Stimulated activated CD4-positive, alpha-beta T cell treated with anti-CD3 and anti-CD28 coated beads, Interleukin-2, amount 100 ng/mL, for 48 hours (primary cell): ENCODE data around the gene FDX1.
"Not testable (repeated sequence)": the region's sequence is repeated elsewhere in the genome, so short reads cannot be mapped to it uniquely, and the experiment has no call there.

Experiments used
- DNase-seq, 2 donors: peaks; one replicate each; pipeline ENCODE4 v3.0.0-alpha.2; 2020

The FDX1 gene, protein sequence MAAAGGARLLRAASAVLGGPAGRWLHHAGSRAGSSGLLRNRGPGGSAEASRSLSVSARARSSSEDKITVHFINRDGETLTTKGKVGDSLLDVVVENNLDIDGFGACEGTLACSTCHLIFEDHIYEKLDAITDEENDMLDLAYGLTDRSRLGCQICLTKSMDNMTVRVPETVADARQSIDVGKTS

GRCh38 chr11:110429731-110430266 is at the start of gene FDX1:
Gene FDX1 (plus strand): TSS chr11:110429948. CDS start chr11:110430121, 173 bp downstream.
- DNase-seq, result peak; percentile 73 to 79

GRCh38 chr11:110380836-110381622 is 48.7 kb upstream of the FDX1 start:
- no peak for DNase-seq

DNA sequence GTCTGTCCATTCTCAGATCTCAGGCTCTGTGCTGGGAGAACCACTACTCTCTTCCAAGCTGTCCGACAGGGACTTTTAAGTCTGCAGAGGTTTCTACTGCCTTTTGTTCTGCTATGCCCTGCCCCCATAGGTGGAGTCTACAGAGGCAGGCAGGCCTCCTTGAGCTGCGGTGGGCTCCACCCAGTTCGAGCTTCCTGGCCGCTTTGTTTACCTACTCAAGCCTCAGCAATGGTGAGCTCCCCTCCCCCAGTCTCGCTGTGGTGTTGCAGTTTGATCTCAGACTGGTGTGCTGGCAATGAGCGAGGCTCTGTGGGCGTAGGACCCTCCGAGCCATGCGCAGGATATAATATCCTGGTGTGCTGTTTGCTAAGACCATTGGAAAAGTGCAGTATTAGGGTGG is 41.5 kb upstream of the FDX1 start:
- not testable (repeated sequence) for DNase-seq

DNA sequence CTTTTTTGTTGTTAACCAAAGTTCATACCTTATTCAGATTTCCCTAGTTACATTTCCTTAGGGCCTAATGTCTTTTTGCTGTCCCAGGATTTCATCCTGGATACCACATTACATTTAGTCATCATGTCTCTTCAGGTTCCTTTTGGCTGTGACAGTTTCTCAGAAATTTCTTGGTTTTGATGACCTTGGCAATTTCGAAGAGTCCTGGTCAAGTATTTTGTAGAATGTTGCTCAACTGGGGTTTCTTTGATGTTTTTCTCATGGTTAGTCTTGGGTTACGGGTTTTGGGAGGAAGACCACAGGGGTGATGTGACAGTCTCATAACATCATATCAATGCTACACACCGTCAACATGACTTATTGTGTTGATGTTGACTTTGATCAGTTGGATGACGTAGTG is 39.8 kb upstream of the FDX1 start:
- DNase-seq, result no peak

- no peak for DNase-seq
Observed at GRCh38 chr11:110392056-110392455, 37.7 kb upstream of the FDX1 start.

- DNase-seq, result not testable (repeated sequence)
Observed at GRCh38 chr11:110397668-110398286, 32.0 kb upstream of the FDX1 start.

DNA sequence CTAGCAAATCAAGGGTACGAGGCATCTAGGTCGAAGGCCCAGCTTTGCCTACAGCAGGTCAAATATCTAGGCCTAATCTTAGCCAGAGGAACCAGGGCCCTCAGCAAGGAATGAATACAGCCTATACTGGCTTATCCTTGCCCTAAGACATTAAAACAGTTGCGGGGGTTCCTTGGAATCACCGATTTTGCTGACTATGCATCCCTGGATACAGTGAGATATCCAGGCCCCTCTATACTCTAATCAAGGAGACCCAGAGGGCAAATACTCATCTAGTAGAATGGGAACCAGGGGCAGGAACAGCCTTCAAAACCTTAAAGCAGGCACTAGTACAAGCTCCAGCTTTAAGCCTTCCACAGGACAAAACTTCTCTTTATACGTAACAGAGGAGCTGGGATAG is 26.2 kb upstream of the FDX1 start:
- DNase-seq, result not testable (repeated sequence)

DNA sequence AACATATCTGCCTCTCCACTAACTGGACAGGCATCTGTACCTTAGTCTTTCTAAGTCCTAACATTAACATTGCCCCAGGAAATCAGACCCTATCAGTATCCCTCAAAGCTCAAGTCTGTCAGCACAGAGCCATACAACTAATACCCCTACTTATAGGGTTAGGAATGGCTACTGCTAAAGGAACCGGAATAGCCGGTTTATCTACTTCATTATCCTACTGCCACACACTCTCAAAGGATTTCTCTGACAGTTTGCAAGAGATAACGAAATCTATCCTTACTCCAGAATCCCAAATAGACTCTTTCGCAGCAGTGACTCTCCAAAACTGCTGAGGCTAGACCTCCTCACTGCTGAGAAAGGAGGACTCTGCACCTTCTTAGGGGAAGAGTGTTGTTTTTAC is 24.1 kb upstream of the FDX1 start:
- not testable (repeated sequence) for DNase-seq

GRCh38 chr11:110407315-110407714 is 22.4 kb upstream of the FDX1 start:
- no peak for DNase-seq

DNA sequence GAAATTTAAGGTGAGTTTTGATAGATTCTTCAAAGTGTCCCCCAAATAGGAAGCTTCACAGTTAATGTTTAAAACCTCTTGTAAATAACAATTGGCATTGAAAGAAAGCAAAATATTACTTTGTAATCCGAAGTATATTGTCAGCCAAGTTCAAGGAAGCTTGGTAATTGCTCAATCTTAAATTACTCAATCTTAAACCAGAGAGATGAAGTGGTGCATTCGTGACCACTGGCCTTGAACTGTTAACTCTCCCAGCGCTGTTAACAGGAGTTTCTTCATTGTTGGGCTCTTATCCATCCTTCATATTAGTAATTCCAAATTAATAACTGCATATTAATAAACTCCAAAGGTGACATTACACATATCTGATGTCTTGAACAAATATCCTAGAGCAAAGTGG is 20.6 kb upstream of the FDX1 start:
- DNase-seq, result no peak

DNA sequence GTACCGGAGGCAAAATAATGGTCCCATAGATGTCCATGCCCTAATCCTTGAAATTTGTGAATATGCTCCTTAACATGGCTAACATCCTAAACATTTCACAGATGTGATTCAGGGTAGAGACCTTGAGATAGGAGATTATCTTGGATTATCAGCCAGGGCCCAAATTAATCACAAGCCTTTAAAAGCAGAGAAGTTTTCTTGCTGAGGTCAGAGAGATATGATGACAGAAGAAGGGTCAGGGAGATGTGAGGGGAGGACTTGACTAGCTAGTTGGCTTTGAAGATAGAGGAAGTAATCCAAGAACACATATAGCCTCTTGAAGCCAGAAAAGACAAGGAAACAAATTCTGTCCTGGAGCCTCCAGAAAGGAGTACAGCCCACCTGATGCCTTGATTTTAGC is 19.1 kb upstream of the FDX1 start:
- DNase-seq, result no peak

GRCh38 chr11:110415081-110415480 is 14.7 kb upstream of the FDX1 start:
- DNase-seq, result no peak

- DNase-seq, result not testable (repeated sequence)
Observed at GRCh38 chr11:110421658-110422057, 8.1 kb upstream of the FDX1 start.

GRCh38 chr11:110422306-110422905 is 7.3 kb upstream of the FDX1 start:
- DNase-seq, result no peak

- DNase-seq, result no peak
Observed at GRCh38 chr11:110424775-110425444, 4.8 kb upstream of the FDX1 start.

DNA sequence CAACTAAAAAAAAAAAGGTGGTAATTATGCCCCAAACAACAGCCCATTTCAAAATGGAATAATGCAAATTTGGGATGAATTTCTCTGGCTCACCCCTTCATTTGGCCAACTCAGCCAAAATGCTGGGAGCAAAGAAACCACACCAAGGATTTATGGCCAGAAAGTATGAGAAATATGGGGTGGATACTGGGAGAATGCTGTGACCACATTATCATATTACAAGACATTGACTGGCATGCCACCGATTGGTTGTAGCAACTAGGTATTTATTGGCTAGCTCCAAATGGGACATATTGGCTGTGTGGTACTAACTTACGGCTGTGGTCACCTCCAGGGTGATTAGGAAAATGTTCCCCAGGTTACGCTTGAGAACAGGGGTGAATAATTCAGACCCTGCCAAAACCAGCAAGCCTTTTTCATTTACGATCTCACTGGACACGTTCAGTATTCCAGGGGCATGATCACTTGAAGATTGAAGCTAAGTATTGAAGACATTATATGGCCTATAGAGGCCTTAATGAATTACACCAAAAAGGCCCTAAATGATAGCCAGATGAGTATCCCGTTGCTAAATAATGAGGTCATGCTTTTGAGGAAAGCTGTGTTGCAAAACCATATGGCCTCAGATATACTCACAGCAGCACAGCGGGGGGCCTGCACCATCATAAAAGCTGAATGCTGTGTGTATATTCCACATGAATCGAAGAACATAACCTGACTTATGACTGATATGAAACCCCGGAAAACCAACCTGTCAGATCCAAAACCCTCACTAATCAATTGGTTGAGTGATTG is 3.8 kb upstream of the FDX1 start:
- no peak for DNase-seq

- no peak for DNase-seq
Observed at GRCh38 chr11:110428040-110428439, 1.7 kb upstream of the FDX1 start.

GRCh38 chr11:110428956-110429730 is 605 bp upstream of the FDX1 start:
- DNase-seq, result no peak

- peak; percentile 9 to 13 for DNase-seq
Observed at GRCh38 chr11:110430267-110431050, 711 bp downstream of the FDX1 start.

DNA sequence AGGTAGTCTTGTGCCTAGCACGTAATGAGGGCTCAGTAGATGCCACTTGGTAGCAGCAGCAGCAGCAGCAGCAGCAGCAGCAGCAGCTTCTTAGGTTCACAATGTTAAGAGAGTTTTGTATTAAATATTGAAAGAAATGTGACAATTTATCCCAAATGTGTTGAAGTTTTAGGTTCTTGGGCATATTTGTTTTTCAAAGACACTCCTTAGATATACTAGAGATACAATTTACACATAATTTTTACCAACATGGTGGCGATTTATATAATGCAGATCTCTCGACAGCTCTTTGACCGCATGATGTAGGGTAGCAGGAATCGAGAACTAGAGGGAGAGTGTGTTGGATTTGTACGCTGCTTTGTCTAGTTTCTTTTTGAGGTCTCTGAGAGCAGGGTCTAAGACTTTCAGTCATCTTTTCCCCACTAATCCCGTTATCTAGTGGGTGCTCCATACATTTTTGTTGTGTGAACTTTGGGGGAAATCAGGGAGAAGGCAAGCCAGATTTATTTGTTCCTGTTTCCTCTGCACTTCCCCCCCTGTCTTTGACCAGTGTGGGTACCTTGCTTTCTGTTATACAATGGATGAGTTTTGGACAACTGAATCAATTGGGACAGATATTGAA is 1.4 kb downstream of the FDX1 start:
- DNase-seq, result no peak
